AG09309 (cell line): Measurements from ENCODE around the gene PPP1R9B.

ENCODE experiments used
- DNase-seq: peaks from one replicate; pipeline ENCODE4 v3.0.0-alpha.2; 2010; ENCODE audit warnings: low read depth
- H3K4me3 ChIP-seq: 2 replicates; pipeline ENCODE4 v1.5.1; 2011; ENCODE audit warnings: mild to moderate bottlenecking, low read depth, low read length, moderate library complexity; ENCODE audit not compliant: control insufficient read depth
- CTCF ChIP-seq: IDR thresholded peaks from 2 replicates; pipeline ENCODE4 v1.5.1; 2011; ENCODE audit warnings: mild to moderate bottlenecking, low read depth, low read length, inconsistent platforms; ENCODE audit not compliant: insufficient read depth, control insufficient read depth; ENCODE audit errors: missing control alignments

The PPP1R9B gene

GRCh38 chr17:50182783-50183420, 32.4 kb upstream of the PPP1R9B start:
- DNase-seq = no peak
- no peak overlapping the region for H3K4me3 ChIP-seq
- TF ChIP-seq CTCF = no peak

- no peak overlapping the region for H3K4me3 ChIP-seq
- peak; percentile 1 for TF ChIP-seq CTCF
- no peak for DNase-seq
Observed at GRCh38 chr17:50181591-50182560, 31.4 kb upstream of the PPP1R9B start.

DNA sequence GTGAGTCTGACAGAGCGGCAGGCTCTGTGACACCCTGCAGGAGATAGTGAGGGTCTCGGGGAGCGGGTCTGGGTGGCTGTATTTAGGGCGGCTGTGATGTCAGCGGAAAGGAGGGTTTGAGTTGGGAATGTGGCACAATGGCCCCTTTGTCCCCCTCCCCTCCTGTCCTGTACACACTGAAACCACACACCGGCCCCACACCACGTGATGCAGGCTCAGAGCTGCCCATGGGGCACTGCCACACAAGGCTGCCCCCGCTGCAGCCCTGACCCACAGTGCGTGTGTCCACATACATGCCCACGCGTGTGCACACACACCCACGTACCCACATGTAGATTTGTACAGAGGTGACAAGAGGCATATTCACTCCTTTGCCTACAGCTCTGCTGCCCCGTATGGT, 30.7 kb upstream of the PPP1R9B start:
- no peak overlapping the region for H3K4me3 ChIP-seq
- no peak for DNase-seq
- no peak for TF ChIP-seq CTCF

GRCh38 chr17:50180620-50181019, 30.1 kb upstream of the PPP1R9B start:
- no peak for TF ChIP-seq CTCF
- no peak for DNase-seq

GRCh38 chr17:50180111-50180510, 29.6 kb upstream of the PPP1R9B start:
- DNase-seq = no peak
- TF ChIP-seq CTCF = no peak

More at GRCh38 chr17:50180620-50181019, 30.1 kb upstream of the PPP1R9B start:
- H3K4me3 ChIP-seq = no peak overlapping the region

GRCh38 chr17:50177983-50178834, 27.7 kb upstream of the PPP1R9B start:
- DNase-seq = peak; percentile 97
- H3K4me3 ChIP-seq = no peak overlapping the region
- peak; percentile 52 for TF ChIP-seq CTCF

More at GRCh38 chr17:50180111-50180510, 29.6 kb upstream of the PPP1R9B start:
- no peak overlapping the region for H3K4me3 ChIP-seq
